HL-60 (cell line): Measurements from ENCODE around the gene KRT16.

ENCODE experiments used
- TF ChIP-seq, protein P1 (sequence below): IDR thresholded peaks from one replicate; pipeline ENCODE4 v1.5.1; 2011; ENCODE audit warnings: low read length, control low read depth, inconsistent platforms; ENCODE audit not compliant: insufficient read depth
- TF ChIP-seq, protein P2 (sequence below): IDR thresholded peaks from 2 replicates; pipeline ENCODE4 v1.6.1; 2012; ENCODE audit warnings: low read depth; ENCODE audit not compliant: insufficient replicate concordance

GRCh38 chr17:41580687-41581365 is 31.7 kb downstream of the KRT16 start:
- TF ChIP-seq, protein P1, sequence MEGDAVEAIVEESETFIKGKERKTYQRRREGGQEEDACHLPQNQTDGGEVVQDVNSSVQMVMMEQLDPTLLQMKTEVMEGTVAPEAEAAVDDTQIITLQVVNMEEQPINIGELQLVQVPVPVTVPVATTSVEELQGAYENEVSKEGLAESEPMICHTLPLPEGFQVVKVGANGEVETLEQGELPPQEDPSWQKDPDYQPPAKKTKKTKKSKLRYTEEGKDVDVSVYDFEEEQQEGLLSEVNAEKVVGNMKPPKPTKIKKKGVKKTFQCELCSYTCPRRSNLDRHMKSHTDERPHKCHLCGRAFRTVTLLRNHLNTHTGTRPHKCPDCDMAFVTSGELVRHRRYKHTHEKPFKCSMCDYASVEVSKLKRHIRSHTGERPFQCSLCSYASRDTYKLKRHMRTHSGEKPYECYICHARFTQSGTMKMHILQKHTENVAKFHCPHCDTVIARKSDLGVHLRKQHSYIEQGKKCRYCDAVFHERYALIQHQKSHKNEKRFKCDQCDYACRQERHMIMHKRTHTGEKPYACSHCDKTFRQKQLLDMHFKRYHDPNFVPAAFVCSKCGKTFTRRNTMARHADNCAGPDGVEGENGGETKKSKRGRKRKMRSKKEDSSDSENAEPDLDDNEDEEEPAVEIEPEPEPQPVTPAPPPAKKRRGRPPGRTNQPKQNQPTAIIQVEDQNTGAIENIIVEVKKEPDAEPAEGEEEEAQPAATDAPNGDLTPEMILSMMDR = no peak
- TF ChIP-seq, protein P2, sequence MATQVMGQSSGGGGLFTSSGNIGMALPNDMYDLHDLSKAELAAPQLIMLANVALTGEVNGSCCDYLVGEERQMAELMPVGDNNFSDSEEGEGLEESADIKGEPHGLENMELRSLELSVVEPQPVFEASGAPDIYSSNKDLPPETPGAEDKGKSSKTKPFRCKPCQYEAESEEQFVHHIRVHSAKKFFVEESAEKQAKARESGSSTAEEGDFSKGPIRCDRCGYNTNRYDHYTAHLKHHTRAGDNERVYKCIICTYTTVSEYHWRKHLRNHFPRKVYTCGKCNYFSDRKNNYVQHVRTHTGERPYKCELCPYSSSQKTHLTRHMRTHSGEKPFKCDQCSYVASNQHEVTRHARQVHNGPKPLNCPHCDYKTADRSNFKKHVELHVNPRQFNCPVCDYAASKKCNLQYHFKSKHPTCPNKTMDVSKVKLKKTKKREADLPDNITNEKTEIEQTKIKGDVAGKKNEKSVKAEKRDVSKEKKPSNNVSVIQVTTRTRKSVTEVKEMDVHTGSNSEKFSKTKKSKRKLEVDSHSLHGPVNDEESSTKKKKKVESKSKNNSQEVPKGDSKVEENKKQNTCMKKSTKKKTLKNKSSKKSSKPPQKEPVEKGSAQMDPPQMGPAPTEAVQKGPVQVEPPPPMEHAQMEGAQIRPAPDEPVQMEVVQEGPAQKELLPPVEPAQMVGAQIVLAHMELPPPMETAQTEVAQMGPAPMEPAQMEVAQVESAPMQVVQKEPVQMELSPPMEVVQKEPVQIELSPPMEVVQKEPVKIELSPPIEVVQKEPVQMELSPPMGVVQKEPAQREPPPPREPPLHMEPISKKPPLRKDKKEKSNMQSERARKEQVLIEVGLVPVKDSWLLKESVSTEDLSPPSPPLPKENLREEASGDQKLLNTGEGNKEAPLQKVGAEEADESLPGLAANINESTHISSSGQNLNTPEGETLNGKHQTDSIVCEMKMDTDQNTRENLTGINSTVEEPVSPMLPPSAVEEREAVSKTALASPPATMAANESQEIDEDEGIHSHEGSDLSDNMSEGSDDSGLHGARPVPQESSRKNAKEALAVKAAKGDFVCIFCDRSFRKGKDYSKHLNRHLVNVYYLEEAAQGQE = no peak
